ENCODE measurements around the gene GAGE12G. TPM values are rescaled to one million over a fixed set of nuclear protein-coding genes. Genes with fewer than 3 reads are reported as not detected.

The GAGE12G gene
- total RNA-seq, 2 donors from 2014 or later, result not detected

GRCh38 chrX:49610718-49611310, 40.6 kb downstream of the GAGE12G start:
- DNase-seq (ENCODE audit: low spot score) (no peak), ATAC-seq (ENCODE audit: insufficient number of reproducible peaks, low FRiP score, low read depth) (no peak)
- Histone ChIP-seq H3K9me3 (no peaks in the 10 kb centered on the region), H3K27ac (no peak overlapping the region), H3K36me3 (no peaks in the 10 kb centered on the region), H3K4me1 (ENCODE audit: control insufficient read depth in 1 of 2, low read depth in 2 of 2) (no peaks in the 10 kb centered on the region), H3K27me3 (replicated peaks; ENCODE audit: insufficient read depth) (no peaks in the 10 kb centered on the region), H3K4me3 (no peak overlapping the region)
- no peak for TF ChIP-seq CTCF (IDR thresholded peaks at IDR 0.05)

GRCh38 chrX:49618574-49618973, 48.4 kb downstream of the GAGE12G start:
- Histone ChIP-seq H3K27ac (no peak overlapping the region), H3K9me3 (no peaks in the 10 kb centered on the region), H3K27me3 (replicated peaks; ENCODE audit: insufficient read depth) (no peaks in the 10 kb centered on the region), H3K4me1 (ENCODE audit: control insufficient read depth in 1 of 2, low read depth in 2 of 2) (no peaks in the 10 kb centered on the region), H3K4me3 (no peak overlapping the region), H3K36me3 (no peaks in the 10 kb centered on the region)
- TF ChIP-seq CTCF (IDR thresholded peaks at IDR 0.05), result no peak
- no peak for ATAC-seq (ENCODE audit: insufficient number of reproducible peaks, low FRiP score, low read depth)
- DNase-seq (ENCODE audit: low spot score), result no peak

Other genes with a start within 250 kb of the GAGE12G start
- gene GAGE12J, start 248.4 kb upstream of the GAGE12G start, total RNA-seq, result not detected
- gene GAGE13, start 238.8 kb upstream of the GAGE12G start, total RNA-seq, result not detected
- not detected for gene GAGE12C, start 38.2 kb upstream of the GAGE12G start, total RNA-seq
- gene GAGE12D, start 28.7 kb upstream of the GAGE12G start, total RNA-seq, result not detected
- gene GAGE12E, start 19.1 kb upstream of the GAGE12G start, total RNA-seq, result not detected
- not detected for gene GAGE12F, start 9.6 kb upstream of the GAGE12G start, total RNA-seq
- gene GAGE12H, start 9.5 kb downstream of the GAGE12G start, total RNA-seq, result not detected
- gene GAGE2A, start 19.1 kb downstream of the GAGE12G start, total RNA-seq, result not detected
- gene GAGE1, start 28.6 kb downstream of the GAGE12G start, total RNA-seq, result not detected
- not detected for gene PAGE1, start 125.6 kb downstream of the GAGE12G start, total RNA-seq